PFSK-1 (cell line): ENCODE data around the gene ZBTB5.

Source experiments
- POLR2AphosphoS5 ChIP-seq: IDR thresholded peaks from 2 replicates; pipeline ENCODE4 v1.6.1; 2012; ENCODE audit warnings: low read depth, mild to moderate bottlenecking, control low read depth, low read length, moderate library complexity
- REST ChIP-seq, 2 experiments: IDR thresholded peaks; 2 replicates each; pipeline versions ENCODE4 v1.6.1 to v1.8.0; 2011 to 2012; ENCODE audit warnings: low read depth in 2 of 2, low read length in 2 of 2, control low read depth in 1 of 2, inconsistent platforms in 1 of 2, mild to moderate bottlenecking in 1 of 2, moderate library complexity in 1 of 2; ENCODE audit not compliant: insufficient read depth in 1 of 2
- SIN3A ChIP-seq: IDR thresholded peaks from 2 replicates; pipeline ENCODE4 v1.6.1; 2012; ENCODE audit warnings: mild to moderate bottlenecking, low read length, moderate library complexity, borderline replicate concordance; ENCODE audit not compliant: insufficient read depth
- TAF1 ChIP-seq: IDR thresholded peaks from 2 replicates; pipeline ENCODE4 v1.6.1; 2012; ENCODE audit warnings: low read length, control low read depth, borderline replicate concordance; ENCODE audit not compliant: insufficient read depth

GRCh38 chr9:37398464-37399025 lies 66.7 kb downstream of the ZBTB5 start:
- TF ChIP-seq REST (IDR thresholded peaks at IDR 0.05; ENCODE audit: insufficient read depth in 1 of 2, low read depth in 2 of 2, low read length in 2 of 2), result no peak
- TF ChIP-seq POLR2AphosphoS5, result no peak
- no peak for TF ChIP-seq TAF1
- TF ChIP-seq SIN3A, result no peak
